Breast epithelium (tissue), 3 donors: Measurements from ENCODE around the gene SRRM4.

Source experiments
- POLR2A ChIP-seq: fragments of 450-650 bp; IDR thresholded peaks from one replicate; pipeline ENCODE4 v1.6.1; 2016; ENCODE audit warnings: antibody characterized with exemption, mild to moderate bottlenecking, moderate library complexity
- POLR2AphosphoS5 ChIP-seq, 3 donors: sonication (generic); formaldehyde crosslinking; IDR thresholded peaks; one replicate each; pipeline ENCODE4 v1.6.1; 2017; ENCODE audit warnings: antibody characterized with exemption in 3 of 3
- TF ChIP-seq, protein P1 (sequence below), 3 donors: fragments of 450-650 bp; IDR thresholded peaks; one replicate each; pipeline ENCODE4 v1.5.1; 2016 to 2017; ENCODE audit warnings: antibody characterized with exemption in 3 of 3, mild to moderate bottlenecking in 3 of 3, moderate library complexity in 3 of 3

DNA sequence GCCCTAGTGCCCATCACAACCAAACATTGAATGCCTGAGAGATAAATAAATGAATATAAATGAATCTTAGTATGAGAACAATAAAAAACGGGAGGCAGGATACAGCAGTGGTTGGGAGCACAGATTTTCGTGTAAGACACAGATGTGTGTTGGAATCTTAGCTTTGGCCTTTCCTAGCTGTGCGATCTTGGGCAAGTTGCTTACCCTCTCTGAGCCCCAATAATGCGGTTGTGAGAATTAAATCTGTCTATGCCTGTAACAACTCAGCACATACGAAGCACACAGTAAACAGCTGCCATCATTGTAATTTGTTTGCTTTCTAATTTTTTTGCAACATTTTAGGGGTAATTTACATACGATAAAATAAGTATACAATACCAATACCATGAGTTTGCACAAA is 89.8 kb downstream of the SRRM4 start:
- no peak for TF ChIP-seq POLR2AphosphoS5 (IDR thresholded peaks at IDR 0.05)
- TF ChIP-seq, protein P1, sequence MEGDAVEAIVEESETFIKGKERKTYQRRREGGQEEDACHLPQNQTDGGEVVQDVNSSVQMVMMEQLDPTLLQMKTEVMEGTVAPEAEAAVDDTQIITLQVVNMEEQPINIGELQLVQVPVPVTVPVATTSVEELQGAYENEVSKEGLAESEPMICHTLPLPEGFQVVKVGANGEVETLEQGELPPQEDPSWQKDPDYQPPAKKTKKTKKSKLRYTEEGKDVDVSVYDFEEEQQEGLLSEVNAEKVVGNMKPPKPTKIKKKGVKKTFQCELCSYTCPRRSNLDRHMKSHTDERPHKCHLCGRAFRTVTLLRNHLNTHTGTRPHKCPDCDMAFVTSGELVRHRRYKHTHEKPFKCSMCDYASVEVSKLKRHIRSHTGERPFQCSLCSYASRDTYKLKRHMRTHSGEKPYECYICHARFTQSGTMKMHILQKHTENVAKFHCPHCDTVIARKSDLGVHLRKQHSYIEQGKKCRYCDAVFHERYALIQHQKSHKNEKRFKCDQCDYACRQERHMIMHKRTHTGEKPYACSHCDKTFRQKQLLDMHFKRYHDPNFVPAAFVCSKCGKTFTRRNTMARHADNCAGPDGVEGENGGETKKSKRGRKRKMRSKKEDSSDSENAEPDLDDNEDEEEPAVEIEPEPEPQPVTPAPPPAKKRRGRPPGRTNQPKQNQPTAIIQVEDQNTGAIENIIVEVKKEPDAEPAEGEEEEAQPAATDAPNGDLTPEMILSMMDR (IDR thresholded peaks at IDR 0.05), result no peak
- TF ChIP-seq POLR2A, result no peak
